Dermis lymphatic vessel endothelial cell (primary cell): ENCODE data around the gene PIGH. TPM values are rescaled to one million over a fixed set of nuclear protein-coding genes. Genes with fewer than 3 reads are reported as not detected.

Source experiments
- total RNA-seq: library from RNA; depleted of rRNA; stranded (reverse); fragments of >200 nt; gene quantifications from 2 replicates; pipeline ENCODE4 v1.2.1, GENCODE V29; 2014

PIGH gene
- total RNA-seq = 13.8 and 15.7 TPM in 2 replicates

GRCh38 chr14:67599698-67600561 lies at the start of gene PIGH:
TSS of gene PIGH (minus strand) at chr14:67600268. CDS start at chr14:67600203, 65 bp downstream.

GRCh38 chr14:67619446-67620216 lies 19.6 kb upstream of the PIGH start, which contains the start of gene ARG2:
TSS of gene ARG2 (plus strand) at chr14:67619920. CDS start at chr14:67619978, 58 bp downstream.

Other genes starting within 250 kb of the PIGH start
- gene ATP6V1D, start 240.5 kb downstream of the PIGH start, total RNA-seq = 53.5 and 53.7 TPM in 2 replicates
- 150 and 189 TPM in 2 replicates for gene EIF2S1, start 239.9 kb downstream of the PIGH start, total RNA-seq
- gene PLEK2, start 188.1 kb downstream of the PIGH start, total RNA-seq = 0.43 TPM in 2 replicates
- 0.33 and 0.52 TPM in 2 replicates for gene TMEM229B, start 111.5 kb downstream of the PIGH start, total RNA-seq
- 0.11 and 0.17 TPM in 2 replicates for gene PLEKHH1, start 67.0 kb downstream of the PIGH start, total RNA-seq
- 23.0 and 47.6 TPM in 2 replicates for gene ARG2, start 19.7 kb upstream of the PIGH start, total RNA-seq
- gene VTI1B, start 74.4 kb upstream of the PIGH start, total RNA-seq = 50.6 and 58.0 TPM in 2 replicates
- gene RDH11, start 95.5 kb upstream of the PIGH start, total RNA-seq = 61.0 and 68.9 TPM in 2 replicates
- under 0.01 TPM in 1 of 2 replicates, not detected in the other for gene RDH12, start 101.6 kb upstream of the PIGH start, total RNA-seq
- gene ZFYVE26, start 216.3 kb upstream of the PIGH start, total RNA-seq = 13.9 and 22.0 TPM in 2 replicates
- 10.6 TPM in 2 replicates for gene RAD51B, start 219.5 kb upstream of the PIGH start, total RNA-seq